Coronary artery (tissue), 2 donors: ENCODE results near the gene LMOD1.
A peak's percentile ranks its signal among the peaks of the same experiment; 100 is the strongest.
"Not testable (repeated sequence)": the region's sequence is repeated elsewhere in the genome, so short reads cannot be mapped to it uniquely, and the experiment has no call there.

Source experiments
- DNase-seq: peaks from one replicate; pipeline ENCODE4 v3.0.0-alpha.2; 2017; ENCODE audit warnings: low spot score
- H3K27ac ChIP-seq, 2 donors: fragments of 200-600 bp; sonication (generic); one replicate each; pipeline ENCODE4 v1.5.1; 2016 to 2019
- H3K4me3 ChIP-seq: fragments of 200-600 bp; sonication (generic); 2 replicates; pipeline ENCODE4 v1.5.1; 2016; ENCODE audit warnings: mild to moderate bottlenecking, moderate library complexity
- TF ChIP-seq, protein P1 (sequence below): fragments of 200-600 bp; sonication (generic); IDR thresholded peaks from one replicate; pipeline ENCODE4 v1.5.1; 2019; ENCODE audit warnings: antibody characterized with exemption

Gene LMOD1

DNA sequence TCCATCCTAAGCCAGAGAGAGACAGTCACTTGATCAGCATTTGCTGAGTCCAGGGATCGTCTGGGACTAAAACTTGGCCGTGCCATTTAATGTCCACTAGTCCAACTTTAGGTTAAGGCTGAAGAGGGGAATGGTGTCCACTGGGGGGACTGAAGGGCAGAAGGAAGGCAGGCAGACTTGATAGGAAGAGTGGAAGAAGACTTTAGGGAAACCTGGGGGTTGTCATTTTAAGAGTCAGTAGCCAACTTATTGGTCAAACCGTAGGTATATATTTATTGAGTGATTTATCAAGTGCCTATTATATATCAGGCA, 1.3 kb upstream of the LMOD1 start:
- DNase-seq: no peak
- TF ChIP-seq, protein P1, sequence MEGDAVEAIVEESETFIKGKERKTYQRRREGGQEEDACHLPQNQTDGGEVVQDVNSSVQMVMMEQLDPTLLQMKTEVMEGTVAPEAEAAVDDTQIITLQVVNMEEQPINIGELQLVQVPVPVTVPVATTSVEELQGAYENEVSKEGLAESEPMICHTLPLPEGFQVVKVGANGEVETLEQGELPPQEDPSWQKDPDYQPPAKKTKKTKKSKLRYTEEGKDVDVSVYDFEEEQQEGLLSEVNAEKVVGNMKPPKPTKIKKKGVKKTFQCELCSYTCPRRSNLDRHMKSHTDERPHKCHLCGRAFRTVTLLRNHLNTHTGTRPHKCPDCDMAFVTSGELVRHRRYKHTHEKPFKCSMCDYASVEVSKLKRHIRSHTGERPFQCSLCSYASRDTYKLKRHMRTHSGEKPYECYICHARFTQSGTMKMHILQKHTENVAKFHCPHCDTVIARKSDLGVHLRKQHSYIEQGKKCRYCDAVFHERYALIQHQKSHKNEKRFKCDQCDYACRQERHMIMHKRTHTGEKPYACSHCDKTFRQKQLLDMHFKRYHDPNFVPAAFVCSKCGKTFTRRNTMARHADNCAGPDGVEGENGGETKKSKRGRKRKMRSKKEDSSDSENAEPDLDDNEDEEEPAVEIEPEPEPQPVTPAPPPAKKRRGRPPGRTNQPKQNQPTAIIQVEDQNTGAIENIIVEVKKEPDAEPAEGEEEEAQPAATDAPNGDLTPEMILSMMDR: no peak
- Histone ChIP-seq H3K27ac (peak overlapping the region; percentile 91 to 95), H3K4me3 (peak overlapping the region; percentile 93)

DNA sequence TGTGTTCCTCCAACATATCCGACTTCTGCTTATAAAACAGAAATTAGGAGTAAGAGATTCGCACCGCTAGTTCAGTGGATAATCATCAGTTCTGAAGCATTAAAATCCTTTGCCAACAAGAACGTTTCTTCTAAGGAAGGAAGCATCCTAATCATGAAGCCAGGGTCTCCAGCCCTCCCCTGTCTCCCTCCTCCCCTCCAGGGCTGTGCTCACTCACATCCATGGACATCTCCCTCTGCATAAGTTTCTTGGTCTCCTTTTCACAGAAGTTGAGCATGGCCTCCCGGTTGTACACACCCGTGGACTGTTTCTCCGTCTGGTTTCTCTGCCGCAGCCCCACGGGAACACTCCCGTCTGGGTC, 505 bp downstream of the LMOD1 start:
- H3K4me3 ChIP-seq: peak overlapping the region; percentile 93
- no peak for DNase-seq
- TF ChIP-seq, protein P1: no peak
- H3K27ac ChIP-seq: peak overlapping the region; percentile 83 to 94

DNA sequence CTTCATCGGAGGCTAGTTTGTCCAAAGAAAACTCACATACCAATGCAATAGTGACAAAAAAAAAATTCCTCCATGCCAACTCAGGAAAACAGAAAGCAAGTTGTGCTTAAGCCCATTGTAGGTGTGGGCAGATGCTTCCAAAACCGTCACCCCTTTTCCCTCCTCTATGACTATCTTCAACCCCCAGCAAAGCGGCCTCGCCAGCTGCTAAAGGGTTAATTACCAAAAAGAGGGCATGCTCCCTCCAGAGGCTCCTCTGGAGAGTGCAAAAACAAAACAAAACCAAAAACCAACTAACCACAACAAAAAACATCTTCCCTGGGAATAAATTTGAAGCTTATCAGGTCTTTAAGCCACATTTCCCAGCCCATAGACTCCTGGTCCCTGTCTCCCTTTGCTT, 1.2 kb downstream of the LMOD1 start:
- Histone ChIP-seq H3K27ac (peak overlapping the region; percentile 83 to 94), H3K4me3 (peak overlapping the region; percentile 93)
- DNase-seq: no peak
- TF ChIP-seq, protein P1: peak; percentile 36

DNA sequence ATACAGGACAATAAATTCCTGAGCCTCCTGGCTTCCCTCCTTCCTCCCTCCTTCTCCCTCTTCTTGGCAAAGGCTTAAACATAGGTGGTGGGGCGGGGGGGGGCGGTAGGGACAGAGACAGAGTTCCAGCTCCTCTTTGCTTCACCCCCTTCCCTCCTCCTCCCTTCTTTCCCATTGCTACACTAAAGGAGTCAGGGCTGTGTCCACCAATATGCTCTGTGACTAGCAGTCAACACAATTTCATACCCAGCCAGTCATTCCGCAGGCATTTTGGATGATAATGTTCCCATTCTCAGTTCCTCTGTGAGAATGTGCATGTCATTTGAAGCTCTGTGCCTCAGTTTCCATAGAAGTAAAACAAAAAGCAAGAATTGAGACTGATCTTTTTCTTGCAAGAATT, 1.7 kb downstream of the LMOD1 start:
- TF ChIP-seq, protein P1: no peak
- H3K27ac ChIP-seq: peak overlapping the region; percentile 83 to 94

DNA sequence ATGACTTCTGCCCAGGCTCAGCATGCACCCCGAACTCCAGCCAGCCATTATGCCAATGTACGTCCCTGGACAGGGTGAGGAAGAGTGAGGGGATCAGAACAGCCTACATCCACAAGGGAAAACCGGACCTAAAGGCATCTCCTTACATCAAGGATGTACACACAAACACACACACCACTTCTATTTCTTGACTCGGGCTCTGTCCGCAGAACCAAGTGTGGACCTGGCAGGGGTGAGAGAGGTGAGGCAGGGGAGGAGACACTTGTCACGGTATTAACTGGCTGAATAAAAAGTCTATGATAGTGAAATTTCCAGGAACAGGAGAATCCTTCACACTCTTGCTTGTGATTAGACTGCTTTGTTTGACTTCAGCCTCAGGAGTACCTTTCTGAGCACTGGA, 2.3 kb downstream of the LMOD1 start:
- Histone ChIP-seq H3K27ac (peak overlapping the region; percentile 83 to 94), H3K4me3 (peak overlapping the region; percentile 93)
- TF ChIP-seq, protein P1: no peak
- DNase-seq: no peak

More for the DNA sequence above, 1.7 kb downstream of the LMOD1 start:
- H3K4me3 ChIP-seq: peak overlapping the region; percentile 93
- DNase-seq: no peak

DNA sequence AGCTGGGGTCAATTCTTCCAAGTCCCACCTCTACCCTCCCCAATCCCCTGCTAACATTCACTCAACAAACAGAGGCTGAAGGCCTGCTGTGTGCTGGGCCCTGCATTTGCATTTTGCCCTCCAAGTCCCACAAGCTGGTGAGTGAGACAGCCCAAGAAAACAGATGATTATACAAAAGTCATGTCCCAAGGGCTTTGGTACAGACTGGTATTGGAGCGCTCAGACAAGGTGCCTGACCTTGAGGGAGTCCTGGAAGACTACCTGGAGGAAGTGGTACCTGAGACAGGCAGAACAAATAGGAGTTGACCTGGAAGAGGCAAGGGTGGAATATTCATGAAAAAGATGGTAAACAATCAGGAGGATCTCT, 4.2 kb downstream of the LMOD1 start:
- Histone ChIP-seq H3K27ac (peak overlapping the region; percentile 83 to 86), H3K4me3 (peak overlapping the region; percentile 93)
- TF ChIP-seq, protein P1: no peak
- no peak for DNase-seq

DNA sequence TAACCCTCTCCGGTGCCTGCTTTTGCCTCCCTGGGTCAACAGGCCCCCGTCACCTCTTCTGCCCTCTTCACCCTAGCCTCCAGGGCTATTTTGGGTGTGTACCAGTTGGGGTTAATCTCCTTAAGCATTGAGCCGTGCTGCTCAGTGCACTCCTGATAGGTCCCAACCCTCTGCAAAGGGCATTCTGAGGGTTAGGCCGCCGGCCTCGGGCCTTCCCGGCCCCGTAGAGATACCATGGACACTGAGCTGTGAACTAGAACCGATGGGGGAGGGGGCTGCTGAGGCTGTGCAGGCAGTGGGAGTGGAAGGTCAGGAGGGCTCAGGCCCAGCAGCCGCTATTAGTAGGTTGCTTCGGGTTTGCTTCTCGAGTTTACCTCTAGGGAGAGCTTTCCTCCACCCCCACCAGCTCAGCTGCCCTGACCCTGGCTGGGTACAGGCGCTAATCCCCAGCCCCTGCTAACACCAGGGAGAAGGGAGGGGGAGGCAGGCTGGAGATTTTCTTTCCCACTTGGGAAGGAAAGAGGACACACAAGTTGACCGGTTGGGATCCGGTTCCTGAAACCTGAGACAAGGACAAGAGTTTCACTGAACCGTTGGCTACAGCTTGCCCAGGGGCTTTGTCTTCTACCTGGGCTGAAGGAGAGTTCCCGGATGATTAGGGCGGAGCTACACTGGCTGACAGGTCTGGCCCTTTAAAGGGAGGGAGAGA, 4.8 kb downstream of the LMOD1 start:
- TF ChIP-seq, protein P1: no peak
- Histone ChIP-seq H3K4me3 (peak overlapping the region; percentile 93), H3K27ac (peak overlapping the region; percentile 83 to 86)
- no peak for DNase-seq

DNA sequence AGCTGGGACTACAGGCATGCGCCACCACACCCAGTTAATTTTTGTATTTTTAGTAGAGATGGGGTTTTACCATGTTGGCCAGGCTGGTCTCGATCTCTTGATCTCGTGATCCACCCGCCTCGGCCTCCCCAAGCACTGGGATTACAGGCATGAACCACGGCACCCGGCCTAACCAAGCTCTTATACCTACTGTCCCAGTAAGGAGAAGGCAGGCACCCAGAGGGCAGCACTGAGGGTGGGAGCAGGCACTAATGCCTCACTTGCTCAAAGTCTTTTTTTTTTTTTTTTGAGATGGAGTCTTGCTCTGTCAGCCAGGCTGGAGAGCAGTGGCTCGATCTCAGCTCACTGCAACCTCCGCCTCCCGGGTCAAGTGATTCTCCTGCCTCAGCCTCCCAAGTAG, 6.0 kb downstream of the LMOD1 start:
- not testable (repeated sequence) for DNase-seq
- Histone ChIP-seq H3K27ac (peak overlapping the region; percentile 83 to 86), H3K4me3 (peak overlapping the region; percentile 93)
